MM.1S (cell line): ENCODE measurements around the gene RNF187.
A peak's percentile ranks its signal among the peaks of the same experiment; 100 is the strongest.

Experiments
- DNase-seq: peaks from one replicate; pipeline ENCODE4 v3.0.0-alpha.2; 2015
- H2AFZ ChIP-seq: fragments of 300-600 bp; sonication (generic); 2 replicates; pipeline ENCODE4 v1.6.0; 2016; ENCODE audit warnings: antibody characterized with exemption, low read length
- H3F3A ChIP-seq: fragments of 300-600 bp; sonication (generic); 2 replicates; pipeline ENCODE4 v1.6.1; 2016; ENCODE audit warnings: mild to moderate bottlenecking, antibody characterized with exemption, low read length, moderate library complexity, mixed read lengths; ENCODE audit not compliant: insufficient read depth
- H3K27ac ChIP-seq: fragments of 300-600 bp; sonication (generic); 2 replicates; pipeline ENCODE4 v1.5.1; 2016; ENCODE audit warnings: mild to moderate bottlenecking, low read length
- H3K27me3 ChIP-seq: fragments of 300-600 bp; sonication (generic); replicated peaks from 2 replicates; pipeline ENCODE4 v1.6.0; 2016; ENCODE audit warnings: low read length; ENCODE audit not compliant: insufficient read depth
- H3K36me3 ChIP-seq: fragments of 300-600 bp; sonication (generic); replicated peaks from 2 replicates; pipeline ENCODE4 v1.6.1; 2016; ENCODE audit warnings: mild to moderate bottlenecking, low read length, mixed read lengths; ENCODE audit not compliant: insufficient read depth
- H3K4me1 ChIP-seq: fragments of 300-600 bp; sonication (generic); 2 replicates; pipeline ENCODE4 v1.6.1; 2016; ENCODE audit warnings: low read length, mixed read lengths
- H3K4me2 ChIP-seq: fragments of 300-600 bp; sonication (generic); 2 replicates; pipeline ENCODE4 v1.6.0; 2016; ENCODE audit warnings: low read depth, low read length
- H3K4me3 ChIP-seq: fragments of 300-600 bp; sonication (generic); 2 replicates; pipeline ENCODE4 v1.5.1; 2016; ENCODE audit warnings: low read length, mixed read lengths
- H3K79me2 ChIP-seq: fragments of 300-600 bp; sonication (generic); 2 replicates; pipeline ENCODE4 v1.6.1; 2016; ENCODE audit warnings: mixed run types, low read length, mixed read lengths
- H3K9ac ChIP-seq: fragments of 300-600 bp; sonication (generic); 2 replicates; pipeline ENCODE4 v1.6.1; 2016; ENCODE audit warnings: low read length, mixed read lengths
- H3K9me2 ChIP-seq: fragments of 300-600 bp; sonication (generic); replicated peaks from 2 replicates; pipeline ENCODE4 v1.6.1; 2016; ENCODE audit warnings: mild to moderate bottlenecking, low read length, mixed read lengths; ENCODE audit not compliant: insufficient read depth
- H3K9me3 ChIP-seq: fragments of 300-600 bp; sonication (generic); replicated peaks from 2 replicates; pipeline ENCODE4 v1.6.1; 2016; ENCODE audit warnings: mild to moderate bottlenecking, low read length, mixed read lengths; ENCODE audit not compliant: insufficient read depth
- H4K20me1 ChIP-seq: fragments of 300-600 bp; sonication (generic); 2 replicates; pipeline ENCODE4 v1.6.1; 2016; ENCODE audit warnings: mild to moderate bottlenecking, low read length, moderate library complexity, mixed read lengths; ENCODE audit not compliant: insufficient read depth
- EZH2 ChIP-seq: fragments of 300-600 bp; sonication (generic); optimal IDR thresholded peaks from 2 replicates; pipeline ENCODE3; 2017; ENCODE audit warnings: low read depth, mild to moderate bottlenecking, antibody characterized with exemption, low read length, mixed read lengths
- EZH2phosphoT487 ChIP-seq: fragments of 300-600 bp; sonication (generic); IDR thresholded peaks from 2 replicates; pipeline ENCODE4 v1.6.1; 2018; ENCODE audit warnings: antibody characterized with exemption, low read length
- TF ChIP-seq, protein P1 (sequence below): fragments of 300-600 bp; sonication (generic); IDR thresholded peaks from 2 replicates; pipeline ENCODE4 v1.5.1; 2016; ENCODE audit warnings: antibody characterized with exemption, low read length, mixed read lengths

Gene RNF187

DNA sequence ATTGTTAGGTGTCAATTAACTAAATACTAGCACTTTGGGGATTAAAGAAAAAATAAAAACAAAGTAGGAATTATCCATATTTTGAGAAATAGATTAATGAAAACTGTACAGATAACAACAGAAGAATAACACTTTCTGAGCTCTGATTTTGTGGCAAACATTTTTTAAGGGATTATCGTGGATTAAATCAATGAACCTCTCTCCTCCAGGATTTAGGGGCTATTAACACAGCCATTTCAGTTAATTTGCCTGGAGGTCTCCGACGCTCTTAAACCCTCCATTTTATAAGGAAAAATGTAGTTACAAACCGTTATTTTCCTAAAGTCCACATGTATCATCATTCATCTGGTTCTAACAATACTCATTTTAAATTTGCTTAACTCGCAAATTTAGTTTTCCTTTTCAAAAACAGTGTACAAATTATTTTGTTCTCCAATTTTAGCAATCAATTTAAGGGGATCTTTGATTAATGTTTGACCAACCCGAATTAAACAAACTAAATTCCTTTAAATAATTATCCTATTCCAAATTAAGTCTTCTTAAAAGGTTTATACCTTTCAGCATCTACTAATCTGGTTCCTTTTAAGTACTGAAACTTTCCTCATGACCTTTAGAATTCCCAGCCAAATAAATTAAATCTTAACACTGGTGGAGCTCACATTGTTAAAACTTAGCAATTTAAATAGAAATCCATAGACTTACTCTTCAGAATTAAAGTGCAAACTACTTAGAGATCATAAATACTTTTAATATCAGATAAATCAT lies 30.7 kb upstream of the RNF187 start:
- no peaks in the 10 kb centered on the region for H3K9me2 ChIP-seq
- H3K4me2 ChIP-seq: peak overlapping the region; percentile 60; the same call in 1 of the 2 replicates
- H3F3A ChIP-seq: no peaks in the 10 kb centered on the region
- no peak for DNase-seq
- no peaks in the 10 kb centered on the region for H3K9me3 ChIP-seq
- peaks cover 16% of the 10 kb centered on the region; the same call in 1 of the 2 replicates for H3K4me1 ChIP-seq
- H3K27ac ChIP-seq: no peak overlapping the region
- peak overlapping the region; percentile 43; the same call in 1 of the 2 replicates for H3K9ac ChIP-seq
- no peaks in the 10 kb centered on the region for H3K36me3 ChIP-seq
- TF ChIP-seq, protein P1, sequence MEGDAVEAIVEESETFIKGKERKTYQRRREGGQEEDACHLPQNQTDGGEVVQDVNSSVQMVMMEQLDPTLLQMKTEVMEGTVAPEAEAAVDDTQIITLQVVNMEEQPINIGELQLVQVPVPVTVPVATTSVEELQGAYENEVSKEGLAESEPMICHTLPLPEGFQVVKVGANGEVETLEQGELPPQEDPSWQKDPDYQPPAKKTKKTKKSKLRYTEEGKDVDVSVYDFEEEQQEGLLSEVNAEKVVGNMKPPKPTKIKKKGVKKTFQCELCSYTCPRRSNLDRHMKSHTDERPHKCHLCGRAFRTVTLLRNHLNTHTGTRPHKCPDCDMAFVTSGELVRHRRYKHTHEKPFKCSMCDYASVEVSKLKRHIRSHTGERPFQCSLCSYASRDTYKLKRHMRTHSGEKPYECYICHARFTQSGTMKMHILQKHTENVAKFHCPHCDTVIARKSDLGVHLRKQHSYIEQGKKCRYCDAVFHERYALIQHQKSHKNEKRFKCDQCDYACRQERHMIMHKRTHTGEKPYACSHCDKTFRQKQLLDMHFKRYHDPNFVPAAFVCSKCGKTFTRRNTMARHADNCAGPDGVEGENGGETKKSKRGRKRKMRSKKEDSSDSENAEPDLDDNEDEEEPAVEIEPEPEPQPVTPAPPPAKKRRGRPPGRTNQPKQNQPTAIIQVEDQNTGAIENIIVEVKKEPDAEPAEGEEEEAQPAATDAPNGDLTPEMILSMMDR: no peak
- TF ChIP-seq EZH2: no peak
- no peak for TF ChIP-seq EZH2phosphoT487
- H3K4me3 ChIP-seq: peak overlapping the region; percentile 51
- H3K79me2 ChIP-seq: no peaks in the 10 kb centered on the region
- no peak overlapping the region for H2AFZ ChIP-seq
- 0 out of 2 replicates have a peak, but pooled peaks cover 3% of the 10 kb centered on the region for H3K27me3 ChIP-seq
- H4K20me1 ChIP-seq: no peaks in the 10 kb centered on the region

GRCh38 chr1:228457017-228457395 lies 30.2 kb upstream of the RNF187 start:
- peak overlapping the region; percentile 51 for H3K4me3 ChIP-seq
- peak overlapping the region; percentile 66; the same call in 1 of the 2 replicates for H3K27ac ChIP-seq
- no peaks in the 10 kb centered on the region for H3K36me3 ChIP-seq
- no peaks in the 10 kb centered on the region for H3F3A ChIP-seq
- H3K9me2 ChIP-seq: no peaks in the 10 kb centered on the region
- DNase-seq: peak; percentile 16
- H3K27me3 ChIP-seq: 0 out of 2 replicates have a peak, but pooled peaks cover 3% of the 10 kb centered on the region
- TF ChIP-seq EZH2phosphoT487: no peak
- TF ChIP-seq EZH2: no peak
- TF ChIP-seq, protein P1: no peak
- H3K79me2 ChIP-seq: no peaks in the 10 kb centered on the region
- no peak overlapping the region for H2AFZ ChIP-seq
- peak overlapping the region; percentile 60; the same call in 1 of the 2 replicates for H3K4me2 ChIP-seq
- peaks cover 16% of the 10 kb centered on the region; the same call in 1 of the 2 replicates for H3K4me1 ChIP-seq
- H3K9ac ChIP-seq: peak overlapping the region; percentile 43
- no peaks in the 10 kb centered on the region for H4K20me1 ChIP-seq
- no peaks in the 10 kb centered on the region for H3K9me3 ChIP-seq

GRCh38 chr1:228457396-228458176 lies 29.6 kb upstream of the RNF187 start:
- TF ChIP-seq EZH2 (no peak), EZH2phosphoT487 (no peak)
- TF ChIP-seq, protein P1: no peak; the same call in 1 of the 2 replicates
- Histone ChIP-seq H3K79me2 (no peaks in the 10 kb centered on the region), H3K9ac (peak overlapping the region; percentile 43), H3K4me3 (peak overlapping the region; percentile 51), H3K36me3 (no peaks in the 10 kb centered on the region), H3F3A (no peaks in the 10 kb centered on the region), H2AFZ (0 out of 2 replicates have a peak overlapping the region, but pooled peaks have one; percentile 8), H3K27ac (peak overlapping the region; percentile 66; the same call in 1 of the 2 replicates), H3K4me1 (peaks cover 16% of the 10 kb centered on the region; the same call in 1 of the 2 replicates), H3K9me2 (no peaks in the 10 kb centered on the region), H3K9me3 (no peaks in the 10 kb centered on the region), H4K20me1 (no peaks in the 10 kb centered on the region), H3K4me2 (peak overlapping the region; percentile 60; the same call in 1 of the 2 replicates), H3K27me3 (0 out of 2 replicates have a peak, but pooled peaks cover 3% of the 10 kb centered on the region)
- DNase-seq: peak; percentile 90
